NCI-H226 (cell line): Measurements from ENCODE around the gene FNDC11.
A peak's percentile ranks its signal among the peaks of the same experiment; 100 is the strongest.

Experiments
- DNase-seq: peaks from one replicate; pipeline ENCODE4 v3.0.0-alpha.2; 2015

The FNDC11 gene

GRCh38 chr20:63525971-63526370 lies 28.0 kb upstream of the FNDC11 start:
- DNase-seq, result no peak

- DNase-seq, result no peak
Measured at GRCh38 chr20:63527184-63527583, 26.8 kb upstream of the FNDC11 start.

- DNase-seq, result peak; percentile 1
Measured at GRCh38 chr20:63529180-63529860, 24.6 kb upstream of the FNDC11 start.

- DNase-seq, result peak; percentile 0
Measured at GRCh38 chr20:63529861-63530787, 23.8 kb upstream of the FNDC11 start.

GRCh38 chr20:63530788-63531160 lies 23.2 kb upstream of the FNDC11 start:
- DNase-seq, result peak; percentile 1

- peak; percentile 0 for DNase-seq
Measured at GRCh38 chr20:63531686-63532448, 22.1 kb upstream of the FNDC11 start.

GRCh38 chr20:63532449-63532971 lies 21.4 kb upstream of the FNDC11 start:
- no peak for DNase-seq

- no peak for DNase-seq
Measured at GRCh38 chr20:63533388-63533787, 20.6 kb upstream of the FNDC11 start.

GRCh38 chr20:63533871-63534393 lies 20.0 kb upstream of the FNDC11 start:
- no peak for DNase-seq

- no peak for DNase-seq
Measured at GRCh38 chr20:63534427-63534830, 19.5 kb upstream of the FNDC11 start.

- DNase-seq, result no peak
Measured at GRCh38 chr20:63534831-63535651, 18.9 kb upstream of the FNDC11 start.

GRCh38 chr20:63536241-63536977 lies 17.6 kb upstream of the FNDC11 start:
- no peak for DNase-seq

GRCh38 chr20:63536997-63537524 lies 16.9 kb upstream of the FNDC11 start, which contains the start of gene PTK6:
Gene PTK6 (minus strand): TSS chr20:63537376. CDS start chr20:63537314, 62 bp downstream.
- peak; percentile 59 for DNase-seq

- peak; percentile 99 for DNase-seq
Measured at GRCh38 chr20:63537525-63538203, 16.3 kb upstream of the FNDC11 start.

GRCh38 chr20:63538204-63539091 lies 15.5 kb upstream of the FNDC11 start:
- DNase-seq, result peak; percentile 34

- no peak for DNase-seq
Measured at GRCh38 chr20:63539092-63539430, 14.9 kb upstream of the FNDC11 start.

- DNase-seq, result no peak
Measured at GRCh38 chr20:63539441-63540370, 14.3 kb upstream of the FNDC11 start.
